Measurements from ENCODE around the gene CAMTA2.
"Not testable (repeated sequence)": the region's sequence is repeated elsewhere in the genome, so short reads cannot be mapped to it uniquely, and the experiment has no call there.

The CAMTA2 gene

GRCh38 chr17:4926577-4927335 is 60.7 kb downstream of the CAMTA2 start:
- not testable (repeated sequence) for DNase-seq

DNA sequence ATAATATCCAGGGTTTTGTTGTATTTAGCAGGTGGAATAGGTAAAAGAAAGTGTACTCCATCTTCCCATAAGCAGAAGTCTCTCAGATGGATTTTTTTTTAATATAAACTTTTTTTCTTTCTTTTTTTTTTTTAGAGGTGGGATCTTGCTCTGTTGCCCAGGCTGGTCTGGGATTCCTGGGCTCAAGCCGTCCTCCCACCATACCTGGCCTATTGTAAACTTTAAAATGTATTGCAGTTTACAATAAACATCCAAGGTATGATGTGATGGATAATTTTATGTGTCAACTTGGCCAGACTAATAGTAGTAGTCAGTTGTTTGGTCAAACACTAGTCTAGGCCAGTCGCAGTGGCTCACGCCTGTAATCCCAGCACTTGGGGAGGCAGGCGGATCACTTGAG is 66.2 kb downstream of the CAMTA2 start:
- no peak for DNase-seq

- DNase-seq: no peak
These were observed 67.0 kb downstream of the CAMTA2 start for GRCh38 chr17:4920351-4921048.

DNA sequence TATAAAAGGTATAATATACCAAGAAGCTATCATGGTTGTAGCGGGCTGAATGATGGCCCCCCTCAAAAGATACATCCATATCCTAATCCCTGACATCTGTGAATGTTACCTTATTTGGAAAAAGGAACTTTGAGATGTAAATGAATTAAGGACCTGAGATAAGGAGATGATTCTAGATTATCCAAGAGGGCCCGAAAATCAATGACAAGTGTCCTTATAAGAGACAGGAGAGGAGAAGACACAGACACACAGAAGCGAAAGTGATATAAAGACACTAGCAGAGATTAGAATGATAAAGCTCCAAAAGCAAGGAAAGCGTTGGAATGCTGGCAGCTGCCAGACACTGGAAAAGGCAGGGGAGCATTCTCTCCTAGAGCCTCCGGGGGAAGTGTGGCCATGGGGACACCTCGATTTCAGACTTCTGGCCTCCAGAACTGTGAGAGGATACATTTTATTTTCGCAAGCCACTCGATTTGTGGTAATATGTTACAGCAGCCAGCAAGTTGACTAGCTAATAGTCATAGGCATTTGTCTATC is 67.9 kb downstream of the CAMTA2 start:
- DNase-seq: no peak
